Measurements from ENCODE around the gene PSTK. TPM values are rescaled to one million over a fixed set of nuclear protein-coding genes. Genes with fewer than 3 reads are reported as not detected.
A peak's percentile ranks its signal among the peaks of the same experiment; 100 is the strongest.

PSTK gene, protein sequence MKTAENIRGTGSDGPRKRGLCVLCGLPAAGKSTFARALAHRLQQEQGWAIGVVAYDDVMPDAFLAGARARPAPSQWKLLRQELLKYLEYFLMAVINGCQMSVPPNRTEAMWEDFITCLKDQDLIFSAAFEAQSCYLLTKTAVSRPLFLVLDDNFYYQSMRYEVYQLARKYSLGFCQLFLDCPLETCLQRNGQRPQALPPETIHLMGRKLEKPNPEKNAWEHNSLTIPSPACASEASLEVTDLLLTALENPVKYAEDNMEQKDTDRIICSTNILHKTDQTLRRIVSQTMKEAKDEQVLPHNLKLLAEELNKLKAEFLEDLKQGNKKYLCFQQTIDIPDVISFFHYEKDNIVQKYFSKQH
- total RNA-seq (2021; ENCODE audit: unreplicated experiment) (4.4 TPM), Bru-seq, nascent RNA (percentile 72 among the genes with signal in this experiment), BruChase-seq, experiment 1, labeled RNA remaining after a 6-hour chase (percentile 66 among the genes with signal in this experiment), BruChase-seq, experiment 2, labeled RNA remaining after a 2-hour chase (percentile 76 among the genes with signal in this experiment)
- 4.5 and 6.2 TPM in 2 replicates for polyA plus RNA-seq (2012)
- long read RNA-seq, partial matches to known transcripts = 0 of 8 reads
- long read RNA-seq, other reads (novel, unspliced or antisense) = 2 of 8 reads

DNA sequence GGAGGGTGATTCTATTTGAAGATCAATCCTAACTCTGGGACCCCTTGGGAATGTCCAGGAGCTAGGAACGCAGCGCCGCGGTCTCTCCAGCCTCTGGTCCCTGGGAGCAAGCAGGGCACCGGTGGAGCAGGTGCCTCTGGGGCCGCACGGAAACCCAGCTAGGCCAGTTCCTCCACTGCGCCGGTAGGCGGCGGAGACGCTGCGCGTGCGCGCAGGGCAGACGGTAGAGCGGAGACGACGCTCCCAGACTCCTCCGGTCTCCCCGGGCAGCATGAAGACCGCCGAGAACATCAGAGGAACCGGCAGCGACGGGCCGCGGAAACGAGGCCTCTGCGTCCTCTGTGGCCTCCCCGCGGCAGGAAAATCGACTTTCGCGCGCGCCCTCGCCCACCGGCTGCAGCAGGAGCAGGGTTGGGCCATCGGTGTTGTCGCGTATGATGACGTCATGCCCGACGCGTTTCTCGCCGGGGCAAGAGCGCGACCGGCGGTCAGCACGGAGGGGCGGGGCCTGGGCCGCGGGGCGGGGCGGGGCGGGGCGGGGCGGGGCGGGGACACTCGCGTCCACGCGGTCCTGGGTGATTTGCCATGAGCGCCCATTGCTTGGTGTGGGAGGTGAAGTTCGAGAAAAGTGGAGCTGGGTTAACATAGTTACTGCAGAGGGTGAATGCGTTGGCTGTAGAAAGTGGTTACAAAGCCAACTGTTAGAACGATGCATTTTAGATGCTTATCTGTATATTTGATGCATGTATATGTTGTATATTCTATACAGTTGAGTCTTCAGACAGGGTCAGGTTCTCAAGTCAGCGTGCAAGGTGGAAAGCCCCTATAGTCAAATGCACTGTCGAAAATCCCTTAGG, at the start of gene PSTK:
Gene PSTK (plus strand): TSS at position 193 of the 857 bp plus-strand sequence. CDS start 79 bp downstream, at position 272.
- DNase-seq (ENCODE audit: low read depth, low spot score) (peak; percentile 94), ATAC-seq (peak; percentile 97)
- H2AFZ ChIP-seq (ENCODE audit: low read depth, low read length, poor library complexity, severe bottlenecking) = peak within 1 kb of the TSS; percentile 88
- H3K27ac ChIP-seq (ENCODE audit: low read depth, low read length) = peak within 1 kb of the TSS; percentile 78
- no peaks in the 10 kb centered on the region for H3K79me2 ChIP-seq (ENCODE audit: insufficient read depth, low read length)
- H3K9me2 ChIP-seq (ENCODE audit: insufficient read depth) = no peaks in the 10 kb centered on the region
- peak within 1 kb of the TSS; percentile 68 for H3K9ac ChIP-seq (ENCODE audit: low read length)
- ChIA-PET CTCF (interaction anchor here (1.1 to 2.0 kb wide), 6 partner anchors 10 to 593 kb away, joined by 3 to 12 read pairs (median 6); partner anchors contain the start of gene C10orf88), POLR2A (interaction anchor here (0.8 to 1.0 kb wide), 3 partner anchors 10 to 593 kb away, joined by 3 to 4 read pairs (median 4); no protein-coding TSS in a partner anchor), RAD21 (ENCODE audit: low non-redundant PET in 1 of 2, low total read pairs in 2 of 2, uncharacterized antibody in 2 of 2, unreplicated experiment in 2 of 2) (no interaction called here)
- H3K4me2 ChIP-seq (ENCODE audit: low read length) = peak within 1 kb of the TSS; percentile 84
- intact Hi-C loops (cut with micrococcal nuclease) = loop anchor here (1.0 kb wide), 3 partner anchors 26 to 579 kb away; partner anchors contain the start of genes C10orf88 and IKZF5
- no peaks in the 10 kb centered on the region for H3K9me3 ChIP-seq (ENCODE audit: control insufficient read depth in 1 of 2, insufficient read depth in 1 of 2, low read depth in 1 of 2, low read length in 2 of 2)
- peaks cover 8 to 16% of the 10 kb centered on the region in 2 experiments; a peak in 3 of 4 replicates for H3K4me1 ChIP-seq (ENCODE audit: control insufficient read depth in 1 of 2, insufficient read depth in 2 of 2, low read length in 2 of 2)
- H4K20me1 ChIP-seq (ENCODE audit: insufficient read depth) = no peaks in the 10 kb centered on the region
- BruUV-seq (replicated peaks) = TSS peak; percentile 91
- no peaks in the 10 kb centered on the region for H3K36me3 ChIP-seq (ENCODE audit: control insufficient read depth in 1 of 2, insufficient read depth in 2 of 2, low read length in 2 of 2)
- H3K4me3 ChIP-seq (replicated peaks in 1 of 2; ENCODE audit: low read depth in 1 of 2, low read length in 2 of 2) = peak within 1 kb of the TSS; percentile 52 to 57
- no peaks in the 10 kb centered on the region for H3K27me3 ChIP-seq (ENCODE audit: insufficient read depth, low read length)
- TF ChIP-seq CEBPB (IDR thresholded peaks at IDR 0.05; ENCODE audit: low read depth) = no peak
- no peak for TF ChIP-seq JUND (IDR thresholded peaks at IDR 0.05)
- TF ChIP-seq EZH2 (IDR thresholded peaks at IDR 0.05) = no peak
- TF ChIP-seq TCF7L2 (IDR thresholded peaks at IDR 0.05; ENCODE audit: borderline replicate concordance, extremely low read depth, insufficient read depth, insufficient read length) = peak; percentile 74
- no peak for TF ChIP-seq ELF1 (IDR thresholded peaks at IDR 0.05; ENCODE audit: borderline replicate concordance, low read depth)
- peak; percentile 44 for TF ChIP-seq YY1 (IDR thresholded peaks at IDR 0.05; ENCODE audit: extremely low read depth, insufficient replicate concordance, low read depth, low read length)
- peak; percentile 93 for TF ChIP-seq SRF (IDR thresholded peaks at IDR 0.05; ENCODE audit: low read depth)
- TF ChIP-seq ZFX (IDR thresholded peaks at IDR 0.05) = peak; percentile 57; the same call in 1 of the 2 replicates
- peak; percentile 33 for TF ChIP-seq POLR2A (IDR thresholded peaks at IDR 0.05; ENCODE audit: borderline replicate concordance, extremely low read depth, insufficient read depth, insufficient read length)
- TF ChIP-seq, protein P1, sequence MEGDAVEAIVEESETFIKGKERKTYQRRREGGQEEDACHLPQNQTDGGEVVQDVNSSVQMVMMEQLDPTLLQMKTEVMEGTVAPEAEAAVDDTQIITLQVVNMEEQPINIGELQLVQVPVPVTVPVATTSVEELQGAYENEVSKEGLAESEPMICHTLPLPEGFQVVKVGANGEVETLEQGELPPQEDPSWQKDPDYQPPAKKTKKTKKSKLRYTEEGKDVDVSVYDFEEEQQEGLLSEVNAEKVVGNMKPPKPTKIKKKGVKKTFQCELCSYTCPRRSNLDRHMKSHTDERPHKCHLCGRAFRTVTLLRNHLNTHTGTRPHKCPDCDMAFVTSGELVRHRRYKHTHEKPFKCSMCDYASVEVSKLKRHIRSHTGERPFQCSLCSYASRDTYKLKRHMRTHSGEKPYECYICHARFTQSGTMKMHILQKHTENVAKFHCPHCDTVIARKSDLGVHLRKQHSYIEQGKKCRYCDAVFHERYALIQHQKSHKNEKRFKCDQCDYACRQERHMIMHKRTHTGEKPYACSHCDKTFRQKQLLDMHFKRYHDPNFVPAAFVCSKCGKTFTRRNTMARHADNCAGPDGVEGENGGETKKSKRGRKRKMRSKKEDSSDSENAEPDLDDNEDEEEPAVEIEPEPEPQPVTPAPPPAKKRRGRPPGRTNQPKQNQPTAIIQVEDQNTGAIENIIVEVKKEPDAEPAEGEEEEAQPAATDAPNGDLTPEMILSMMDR (IDR thresholded peaks at IDR 0.05 in 2 of 3, conservative IDR thresholded peaks at IDR 0.05 in 1 of 3; ENCODE audit: borderline replicate concordance in 1 of 3, insufficient read depth in 1 of 3, low read depth in 2 of 3, low read length in 2 of 3) = peak in 2 of 3 experiments; percentile 86 to 97; a peak in 4 of 6 replicates
- TF ChIP-seq, protein P2, sequence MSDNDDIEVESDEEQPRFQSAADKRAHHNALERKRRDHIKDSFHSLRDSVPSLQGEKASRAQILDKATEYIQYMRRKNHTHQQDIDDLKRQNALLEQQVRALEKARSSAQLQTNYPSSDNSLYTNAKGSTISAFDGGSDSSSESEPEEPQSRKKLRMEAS (IDR thresholded peaks at IDR 0.05) = peak; percentile 93
- TF ChIP-seq SP1 (IDR thresholded peaks at IDR 0.05; ENCODE audit: low read depth) = peak; percentile 81
- TF ChIP-seq EZH2phosphoT487 (IDR thresholded peaks at IDR 0.05; ENCODE audit: borderline replicate concordance) = no peak
- peak; percentile 35; the same call in 1 of the 2 replicates for TF ChIP-seq RAD21 (IDR thresholded peaks at IDR 0.05; ENCODE audit: low read depth)
- TF ChIP-seq CBX3 (IDR thresholded peaks at IDR 0.05; ENCODE audit: low read depth) = peak; percentile 95
- TF ChIP-seq EGR1 (IDR thresholded peaks at IDR 0.05; ENCODE audit: low read depth) = no peak
- peak; percentile 43 for TF ChIP-seq FOSL1 (IDR thresholded peaks at IDR 0.05; ENCODE audit: low read depth)
- TF ChIP-seq ATF3 (IDR thresholded peaks at IDR 0.05) = no peak
- peak; percentile 69 for TF ChIP-seq SIN3A (IDR thresholded peaks at IDR 0.05; ENCODE audit: low read depth)
